ENCODE results near the gene RSPRY1.

The RSPRY1 gene

GRCh38 chr16:57152096-57153093 lies 33.7 kb upstream of the RSPRY1 start:
- peak; percentile 25 for DNase-seq

DNA sequence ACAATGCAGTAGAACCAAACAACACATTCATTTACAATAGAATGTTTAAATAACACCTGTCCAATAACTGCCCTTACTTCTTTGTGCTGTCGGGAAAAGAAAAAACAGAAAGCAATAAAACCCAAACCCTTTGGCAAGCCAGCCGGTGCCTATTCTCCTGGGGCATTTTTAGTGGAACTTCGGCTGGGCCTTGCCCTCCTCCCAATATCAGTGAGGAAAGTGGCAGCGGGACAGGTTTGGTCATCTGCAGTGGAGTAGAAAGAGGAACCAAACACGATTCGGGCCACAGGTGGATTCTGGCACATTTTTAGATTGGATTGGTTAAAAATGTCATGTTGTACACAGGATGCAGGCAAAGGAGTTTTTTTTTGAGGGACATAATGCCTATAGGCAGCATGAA lies 32.3 kb upstream of the RSPRY1 start:
- DNase-seq: no peak

DNA sequence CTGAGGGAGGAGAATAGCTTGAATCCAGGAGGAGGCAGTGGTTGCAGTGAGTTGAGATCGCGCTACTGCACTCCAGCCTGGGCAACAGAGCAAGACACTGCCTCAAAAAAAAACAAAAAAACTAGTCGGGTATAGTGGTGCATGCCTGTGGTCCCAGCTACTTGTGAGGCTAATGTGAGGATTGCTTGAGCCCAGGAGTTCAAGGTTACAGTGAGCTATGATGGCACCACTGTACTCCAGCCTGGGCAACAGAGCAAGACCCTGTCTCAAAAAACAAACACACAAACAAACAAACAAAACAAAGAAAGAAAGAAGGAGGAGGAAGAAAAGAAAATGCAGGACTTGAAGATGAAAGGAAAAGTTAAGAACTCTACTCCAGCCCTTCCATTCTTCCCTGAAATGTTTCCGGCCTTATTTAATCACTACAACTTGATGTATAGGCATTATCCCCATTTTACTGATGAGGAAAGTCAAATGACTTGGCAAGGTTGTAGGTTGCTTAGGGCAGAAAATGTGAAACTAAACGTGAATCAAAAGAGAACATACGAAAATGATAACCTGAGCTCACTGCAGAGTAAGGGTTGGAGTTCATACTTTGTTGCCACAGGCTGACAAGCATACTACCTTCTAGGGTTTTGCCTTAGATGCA lies 30.3 kb upstream of the RSPRY1 start:
- DNase-seq: no peak

DNA sequence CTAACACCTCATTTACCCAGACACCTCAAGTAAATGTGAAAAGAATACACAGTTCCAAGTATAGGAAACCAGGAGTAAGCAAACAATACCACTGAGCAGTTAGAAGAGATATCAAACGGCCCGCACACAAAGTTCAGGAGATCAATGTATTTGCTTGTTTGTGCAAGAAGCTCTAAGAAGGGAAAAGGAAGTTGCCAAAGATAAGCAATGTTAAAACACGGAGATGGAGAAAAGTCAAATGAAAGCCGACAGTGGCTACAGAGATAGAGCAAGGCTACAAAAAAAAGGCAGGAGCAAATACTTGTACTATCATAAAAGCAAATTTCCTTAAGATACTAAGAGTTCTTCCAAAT lies 29.8 kb upstream of the RSPRY1 start:
- DNase-seq: peak; percentile 51

GRCh38 chr16:57157533-57157932 lies 28.6 kb upstream of the RSPRY1 start:
- no peak for DNase-seq

GRCh38 chr16:57159447-57159846 lies 26.7 kb upstream of the RSPRY1 start:
- DNase-seq: no peak

- DNase-seq: no peak
Measured at GRCh38 chr16:57163842-57164241, 22.3 kb upstream of the RSPRY1 start.

DNA sequence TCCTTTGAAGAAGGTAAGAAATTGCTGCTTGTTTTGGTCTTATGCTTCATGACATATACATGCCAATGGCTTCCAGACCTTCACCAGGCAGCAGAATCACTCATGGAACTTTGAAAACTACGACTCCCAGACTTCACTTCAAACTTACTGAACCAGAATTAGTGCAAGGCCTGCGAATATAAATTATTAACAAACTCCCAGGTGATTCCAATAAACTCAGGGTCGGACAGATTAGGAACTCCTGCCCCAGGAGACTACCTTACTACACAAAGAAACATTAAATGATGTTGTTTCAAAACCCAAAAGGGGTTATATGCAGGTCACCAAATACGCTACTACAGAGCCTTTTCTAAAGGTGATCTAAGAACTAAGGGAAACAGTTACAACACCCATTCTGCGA lies 20.6 kb upstream of the RSPRY1 start:
- DNase-seq: no peak

- DNase-seq: peak; percentile 13
Measured at GRCh38 chr16:57165938-57166337, 20.2 kb upstream of the RSPRY1 start.

GRCh38 chr16:57166451-57166850 lies 19.7 kb upstream of the RSPRY1 start:
- DNase-seq: no peak

DNA sequence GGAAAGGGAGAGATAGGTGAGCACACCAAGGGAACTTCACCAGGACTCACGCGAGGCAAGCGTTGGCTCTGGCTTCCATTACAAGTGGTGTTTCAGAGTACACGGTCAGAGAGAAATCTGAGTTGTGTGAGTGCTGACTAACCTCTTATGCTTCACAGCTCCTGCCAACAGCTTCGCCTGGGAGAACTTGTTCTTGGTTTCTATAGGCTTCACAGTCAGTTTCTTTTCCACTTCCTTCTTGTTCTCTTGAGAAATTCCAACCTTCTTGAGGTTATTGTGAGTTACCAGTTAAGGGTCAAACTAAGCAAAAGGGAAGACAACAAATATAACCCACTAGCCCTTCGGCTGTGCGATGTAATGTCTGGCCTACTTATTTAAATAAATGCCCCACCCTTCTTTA lies 19.2 kb upstream of the RSPRY1 start:
- DNase-seq: peak; percentile 55

DNA sequence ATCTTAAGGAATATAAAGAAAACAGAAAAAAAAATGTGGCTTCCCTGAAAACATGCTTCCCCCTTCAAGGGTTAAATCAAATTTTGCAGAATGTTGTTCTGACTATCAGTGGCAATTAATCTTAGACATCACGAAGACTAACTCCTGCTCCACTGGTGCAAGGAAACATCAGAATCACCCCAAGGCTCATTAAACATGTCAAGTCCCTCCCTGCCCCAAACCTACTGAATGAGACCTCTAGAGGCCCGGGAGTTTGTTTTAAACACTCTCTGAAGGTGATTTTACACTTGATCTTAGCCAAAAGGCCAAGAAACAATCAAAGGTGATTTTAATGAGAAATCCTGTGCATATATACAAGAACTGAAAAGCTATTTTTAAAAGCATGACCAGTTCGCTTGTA lies 18.6 kb upstream of the RSPRY1 start:
- no peak for DNase-seq

DNA sequence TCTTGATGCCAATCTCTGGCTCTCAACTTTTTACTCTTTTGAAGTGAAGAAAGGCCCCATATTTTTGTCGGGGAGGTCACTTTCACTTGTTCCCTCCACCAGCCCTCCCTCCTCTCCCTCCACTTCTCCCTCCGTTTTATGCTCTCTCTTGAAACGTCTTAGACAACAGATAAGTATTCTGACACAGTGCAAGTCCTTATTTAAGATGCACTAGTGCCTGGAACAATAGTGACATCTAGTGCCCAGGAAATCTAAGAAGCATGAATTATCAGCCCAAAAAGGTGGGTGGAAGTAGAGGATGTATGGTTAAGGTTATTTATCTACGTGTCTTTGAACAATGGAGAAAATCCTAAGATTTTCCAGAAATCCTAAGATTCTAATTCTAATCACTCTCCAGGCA lies 18.2 kb upstream of the RSPRY1 start:
- DNase-seq: peak; percentile 69

- no peak for DNase-seq
Measured at GRCh38 chr16:57169327-57169726, 16.8 kb upstream of the RSPRY1 start.

DNA sequence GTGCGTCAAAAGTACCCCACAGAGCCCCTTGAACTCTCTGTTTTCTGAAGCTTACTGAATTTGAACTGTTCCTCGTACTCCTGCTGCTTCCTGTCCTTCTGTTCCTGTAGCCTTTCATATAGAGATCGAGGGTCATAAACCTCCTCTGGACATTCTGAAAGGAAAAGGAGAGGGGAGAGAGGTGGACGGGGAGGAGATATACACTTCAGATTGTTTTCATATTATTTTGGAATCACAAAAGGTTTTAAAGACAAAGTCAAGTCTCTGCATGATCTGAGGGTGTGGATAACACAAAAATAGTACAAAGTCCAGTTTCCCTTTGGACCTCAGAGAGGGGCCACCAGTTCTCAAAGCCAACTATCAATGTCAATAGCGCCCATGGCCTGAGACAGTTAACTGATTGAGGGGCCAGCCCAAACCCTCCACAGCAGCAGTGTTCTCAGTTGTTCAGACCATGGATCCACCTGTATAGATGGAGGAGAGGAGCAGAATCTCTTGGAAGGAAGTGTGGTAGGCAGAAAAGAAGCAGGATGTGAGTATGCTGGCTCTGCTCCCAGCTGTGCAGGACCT lies 13.3 kb upstream of the RSPRY1 start:
- DNase-seq: no peak

GRCh38 chr16:57175896-57176295 lies 10.2 kb upstream of the RSPRY1 start:
- no peak for DNase-seq

DNA sequence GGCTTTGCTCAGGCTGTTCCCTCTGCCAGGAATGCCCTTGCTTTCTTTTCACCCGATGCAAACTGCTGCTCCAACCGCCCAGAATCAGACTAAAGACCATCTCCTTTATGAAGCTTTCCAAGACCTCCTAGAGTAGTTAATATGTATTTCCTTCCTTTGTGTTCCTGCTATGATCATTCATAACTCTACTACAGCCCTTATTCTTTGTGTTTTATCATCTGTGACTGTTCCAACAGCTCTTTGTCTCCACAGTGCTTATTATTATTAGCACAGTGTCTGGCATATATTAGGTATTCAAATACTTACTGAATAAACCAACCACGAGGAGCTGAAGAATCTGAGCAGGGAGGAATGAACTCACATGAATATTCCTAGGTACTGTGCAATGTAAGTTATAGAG lies 7.9 kb upstream of the RSPRY1 start:
- DNase-seq: no peak

GRCh38 chr16:57178793-57179212 lies 7.3 kb upstream of the RSPRY1 start:
- no peak for DNase-seq

DNA sequence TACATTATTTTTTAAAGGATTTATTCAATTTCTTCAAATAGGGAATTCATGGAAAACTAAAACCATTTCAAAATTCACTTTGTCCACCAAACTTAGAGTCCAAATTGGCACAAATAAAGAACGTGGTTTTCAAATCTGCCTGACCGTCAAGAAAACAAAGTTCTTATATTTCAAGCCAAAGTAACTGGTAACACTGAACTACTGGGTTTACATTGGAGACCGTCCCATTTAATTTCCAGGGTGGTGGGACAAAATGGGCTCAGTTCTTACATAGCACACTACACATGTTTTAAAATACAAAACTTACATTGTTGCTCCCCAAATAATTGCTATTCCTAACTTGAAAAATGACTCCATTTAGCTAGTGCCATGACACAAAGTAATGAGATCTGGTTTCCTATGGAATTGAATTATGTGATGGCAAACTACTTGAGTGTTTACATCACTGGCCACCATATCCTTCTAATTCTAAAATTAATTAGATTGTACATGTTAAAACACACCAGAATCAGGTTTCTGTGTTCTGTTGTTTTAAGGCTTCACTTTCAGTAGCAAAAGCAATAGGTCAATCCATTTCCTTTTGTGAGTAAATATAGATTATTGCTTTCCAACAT lies 6.8 kb upstream of the RSPRY1 start:
- no peak for DNase-seq

DNA sequence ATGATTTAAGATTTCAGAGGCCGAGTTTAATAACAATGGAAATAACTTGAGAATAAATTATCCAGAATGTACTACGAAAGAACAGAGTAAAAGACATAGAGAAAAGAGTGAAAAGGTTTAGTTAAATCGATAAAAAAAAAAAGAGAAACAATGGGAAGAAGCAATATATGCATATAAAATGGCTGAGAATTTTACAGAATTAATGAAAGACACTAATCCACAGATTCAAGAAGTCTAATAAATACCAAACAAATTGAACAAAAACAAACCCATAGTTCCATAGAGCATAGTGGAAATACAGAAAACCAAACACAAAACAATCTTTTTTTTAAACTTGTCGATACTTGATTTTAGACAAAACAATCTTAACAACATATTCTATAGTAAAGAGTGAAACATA lies 2.0 kb upstream of the RSPRY1 start:
- no peak for DNase-seq

DNA sequence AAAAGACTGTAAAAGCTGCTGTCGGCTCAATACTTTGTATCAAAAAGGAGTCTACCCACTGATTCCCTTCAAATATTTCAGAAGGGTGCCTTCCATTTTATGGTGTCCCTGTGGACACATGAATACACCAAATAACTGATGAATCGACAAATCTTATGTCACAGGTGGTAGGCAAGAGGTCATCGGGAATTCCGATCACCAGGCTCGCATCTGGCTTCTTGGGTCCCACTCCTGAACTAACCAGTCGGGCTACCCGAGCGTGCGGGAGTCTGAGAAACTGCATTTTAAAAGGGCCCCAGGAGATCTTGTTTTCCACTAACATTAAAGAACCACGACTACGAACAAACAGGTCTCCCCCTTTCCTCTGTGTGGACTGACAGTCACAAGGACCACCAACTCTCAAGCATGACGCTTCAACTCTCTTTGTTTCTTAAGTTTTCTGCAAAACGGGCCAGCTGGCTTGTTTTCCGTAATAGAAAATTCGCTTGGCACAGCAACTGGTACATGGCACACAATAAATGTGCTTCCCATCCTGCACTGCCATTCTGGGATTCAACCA lies 1.2 kb upstream of the RSPRY1 start:
- DNase-seq: no peak

DNA sequence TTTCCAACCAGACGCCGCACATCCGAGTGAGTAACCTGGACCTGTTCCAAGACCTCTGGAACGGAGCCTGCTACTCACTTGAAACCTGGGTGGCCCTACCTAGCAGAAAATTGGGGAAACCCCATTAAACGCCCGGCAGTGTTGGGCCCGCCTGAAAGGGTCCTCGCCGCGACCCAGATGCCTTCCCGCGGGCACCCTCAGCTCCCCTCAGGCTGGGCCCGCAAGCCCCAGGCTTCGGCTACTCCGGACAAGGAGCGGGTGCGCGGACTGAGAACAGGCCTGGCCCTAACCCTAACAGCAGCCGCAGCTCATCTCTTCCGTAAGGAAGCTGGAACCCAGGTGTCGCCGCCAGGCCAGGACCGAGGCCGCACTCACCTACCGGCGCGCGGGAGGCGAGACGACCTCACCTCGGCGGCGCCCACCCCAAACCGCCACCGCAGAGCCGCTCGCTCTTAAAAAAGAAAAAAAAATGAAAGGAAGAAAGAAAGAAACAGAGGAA lies 634 bp upstream of the RSPRY1 start:
- DNase-seq: no peak
